ENCODE measurements around the gene IGF2BP3. TPM values are rescaled to one million over a fixed set of nuclear protein-coding genes. Genes with fewer than 3 reads are reported as not detected.
A peak's percentile ranks its signal among the peaks of the same experiment; 100 is the strongest.

IGF2BP3 gene
- total RNA-seq, 1 donor from 2014 or later, result 2.0 TPM

DNA sequence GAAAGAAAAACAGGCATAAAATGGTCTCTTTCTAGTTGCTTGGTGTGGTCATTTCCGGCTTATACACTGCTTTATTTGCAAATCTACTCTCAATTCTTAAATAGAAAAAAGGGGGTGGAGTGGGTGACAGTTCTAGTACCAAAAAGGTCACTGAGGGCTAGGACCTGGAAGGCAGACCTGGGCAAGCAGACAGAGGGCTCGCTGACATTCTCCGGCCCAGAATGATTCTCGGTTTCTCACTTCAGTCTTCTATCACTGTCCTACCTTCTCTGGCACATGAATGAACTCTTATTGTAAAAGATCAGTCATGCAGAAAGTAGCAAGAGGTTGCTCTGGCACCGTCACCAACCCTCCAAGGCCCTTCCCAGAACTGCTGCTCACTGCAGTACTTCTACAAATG is 117.1 kb downstream of the IGF2BP3 start:
- H3K9me3 ChIP-seq, result no peaks in the 10 kb centered on the region
- H3K27ac ChIP-seq, result no peak overlapping the region
- H3K4me1 ChIP-seq, result peaks cover 6% of the 10 kb centered on the region
- no peaks in the 10 kb centered on the region for H3K36me3 ChIP-seq
- TF ChIP-seq, protein P1, sequence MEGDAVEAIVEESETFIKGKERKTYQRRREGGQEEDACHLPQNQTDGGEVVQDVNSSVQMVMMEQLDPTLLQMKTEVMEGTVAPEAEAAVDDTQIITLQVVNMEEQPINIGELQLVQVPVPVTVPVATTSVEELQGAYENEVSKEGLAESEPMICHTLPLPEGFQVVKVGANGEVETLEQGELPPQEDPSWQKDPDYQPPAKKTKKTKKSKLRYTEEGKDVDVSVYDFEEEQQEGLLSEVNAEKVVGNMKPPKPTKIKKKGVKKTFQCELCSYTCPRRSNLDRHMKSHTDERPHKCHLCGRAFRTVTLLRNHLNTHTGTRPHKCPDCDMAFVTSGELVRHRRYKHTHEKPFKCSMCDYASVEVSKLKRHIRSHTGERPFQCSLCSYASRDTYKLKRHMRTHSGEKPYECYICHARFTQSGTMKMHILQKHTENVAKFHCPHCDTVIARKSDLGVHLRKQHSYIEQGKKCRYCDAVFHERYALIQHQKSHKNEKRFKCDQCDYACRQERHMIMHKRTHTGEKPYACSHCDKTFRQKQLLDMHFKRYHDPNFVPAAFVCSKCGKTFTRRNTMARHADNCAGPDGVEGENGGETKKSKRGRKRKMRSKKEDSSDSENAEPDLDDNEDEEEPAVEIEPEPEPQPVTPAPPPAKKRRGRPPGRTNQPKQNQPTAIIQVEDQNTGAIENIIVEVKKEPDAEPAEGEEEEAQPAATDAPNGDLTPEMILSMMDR (IDR thresholded peaks at IDR 0.05), result no peak
- H3K27me3 ChIP-seq (ENCODE audit: low read depth), result no peaks in the 10 kb centered on the region
- ATAC-seq, result no peak
- intact Hi-C loops (cut with DNase I), result no loop called here
- no peak overlapping the region for H3K4me3 ChIP-seq
- no peak for DNase-seq

DNA sequence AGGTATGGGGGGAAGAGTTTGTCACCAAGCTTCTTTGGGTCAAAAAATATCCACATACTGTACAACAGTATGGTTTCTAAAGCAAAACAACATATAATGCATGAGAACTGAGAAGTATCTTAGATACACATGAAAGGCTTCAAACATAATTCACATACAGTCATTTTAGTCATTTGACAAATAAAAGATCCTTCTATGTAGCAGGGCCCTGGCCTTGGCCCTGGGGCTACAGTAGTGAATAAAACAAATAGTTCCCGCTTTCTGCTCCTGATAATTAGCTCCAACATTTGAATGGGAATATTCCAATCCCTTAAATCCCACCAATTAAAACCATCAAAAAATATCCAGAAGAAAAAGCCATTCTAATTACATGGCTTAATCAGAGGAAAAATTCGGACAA is 119.8 kb downstream of the IGF2BP3 start:
- Histone ChIP-seq H3K36me3 (no peaks in the 10 kb centered on the region), H3K27ac (no peak overlapping the region), H3K9me3 (no peaks in the 10 kb centered on the region), H3K4me3 (no peak overlapping the region), H3K4me1 (peaks cover 9% of the 10 kb centered on the region), H3K27me3 (ENCODE audit: low read depth) (no peaks in the 10 kb centered on the region)
- TF ChIP-seq, protein P1 (IDR thresholded peaks at IDR 0.05), result no peak
- ATAC-seq (no peak), DNase-seq (no peak)
- intact Hi-C loops (cut with DNase I), result no loop called here

DNA sequence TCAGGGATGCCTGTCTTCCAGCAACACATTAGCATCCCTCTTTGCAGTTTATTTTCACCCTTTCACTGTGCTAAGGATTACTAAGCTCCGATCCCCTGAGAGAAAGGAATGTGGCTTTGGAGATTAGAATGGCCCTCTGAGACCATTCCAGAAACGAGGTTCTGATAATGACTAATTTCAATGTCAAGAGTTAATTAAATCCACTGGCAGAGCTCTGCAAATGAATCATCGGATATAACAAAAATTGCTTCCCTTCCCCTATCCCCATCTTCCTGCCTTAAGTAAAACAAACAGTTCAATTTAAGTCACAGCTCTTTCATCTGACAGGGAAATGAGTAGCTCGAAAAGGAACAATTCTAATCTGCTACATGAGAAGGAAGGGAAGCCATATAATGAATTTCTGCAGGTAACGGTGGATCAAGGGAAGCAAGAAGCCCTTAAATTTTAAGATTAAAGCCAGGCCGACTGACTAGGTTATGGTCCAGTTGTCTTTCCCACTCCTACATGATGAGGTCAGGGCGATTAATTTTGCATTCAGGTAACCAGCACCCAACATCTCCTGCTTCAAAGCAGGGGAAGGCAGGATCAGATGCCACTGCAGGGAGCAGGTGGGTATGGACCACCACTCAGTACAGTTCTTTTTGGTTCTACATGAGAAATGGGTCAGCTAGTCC is 120.7 kb downstream of the IGF2BP3 start:
- H3K4me3 ChIP-seq, result no peak overlapping the region
- H3K27ac ChIP-seq, result no peak overlapping the region
- no peaks in the 10 kb centered on the region for H3K9me3 ChIP-seq
- H3K27me3 ChIP-seq (ENCODE audit: low read depth), result no peaks in the 10 kb centered on the region
- intact Hi-C loops (cut with DNase I), result no loop called here
- DNase-seq (no peak), ATAC-seq (no peak)
- H3K4me1 ChIP-seq, result peaks cover 9% of the 10 kb centered on the region
- no peaks in the 10 kb centered on the region for H3K36me3 ChIP-seq
- TF ChIP-seq, protein P1 (IDR thresholded peaks at IDR 0.05), result no peak

DNA sequence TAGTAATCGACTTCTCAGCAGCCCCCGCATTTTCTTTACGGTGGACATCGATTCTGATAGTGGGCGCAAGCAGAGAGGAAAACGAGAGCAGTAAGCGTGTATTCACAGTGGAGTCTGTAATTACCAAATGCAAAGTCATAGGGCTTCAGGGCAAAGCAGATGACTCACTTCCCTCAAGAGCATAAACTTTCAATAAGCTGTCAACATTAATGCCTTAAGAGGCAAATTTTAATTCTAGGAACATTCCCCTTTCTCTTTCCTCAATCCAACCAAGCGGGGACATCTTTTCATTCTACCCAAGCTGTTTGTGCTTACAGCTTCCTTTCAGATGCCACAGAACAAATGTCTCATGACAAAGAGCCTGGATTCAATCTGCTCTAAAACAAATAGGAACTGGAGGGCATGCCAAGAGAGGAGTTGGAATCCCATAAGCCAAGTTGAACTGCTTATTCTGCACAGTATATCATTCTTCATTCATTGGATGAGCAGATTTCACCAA is 122.6 kb downstream of the IGF2BP3 start:
- Histone ChIP-seq H3K27me3 (ENCODE audit: low read depth) (no peaks in the 10 kb centered on the region), H3K9me3 (no peaks in the 10 kb centered on the region), H3K4me1 (peaks cover 9% of the 10 kb centered on the region), H3K27ac (no peak overlapping the region), H3K4me3 (no peak overlapping the region), H3K36me3 (no peaks in the 10 kb centered on the region)
- DNase-seq (no peak), ATAC-seq (no peak)
- TF ChIP-seq, protein P1 (IDR thresholded peaks at IDR 0.05), result no peak
- intact Hi-C loops (cut with DNase I), result no loop called here

DNA sequence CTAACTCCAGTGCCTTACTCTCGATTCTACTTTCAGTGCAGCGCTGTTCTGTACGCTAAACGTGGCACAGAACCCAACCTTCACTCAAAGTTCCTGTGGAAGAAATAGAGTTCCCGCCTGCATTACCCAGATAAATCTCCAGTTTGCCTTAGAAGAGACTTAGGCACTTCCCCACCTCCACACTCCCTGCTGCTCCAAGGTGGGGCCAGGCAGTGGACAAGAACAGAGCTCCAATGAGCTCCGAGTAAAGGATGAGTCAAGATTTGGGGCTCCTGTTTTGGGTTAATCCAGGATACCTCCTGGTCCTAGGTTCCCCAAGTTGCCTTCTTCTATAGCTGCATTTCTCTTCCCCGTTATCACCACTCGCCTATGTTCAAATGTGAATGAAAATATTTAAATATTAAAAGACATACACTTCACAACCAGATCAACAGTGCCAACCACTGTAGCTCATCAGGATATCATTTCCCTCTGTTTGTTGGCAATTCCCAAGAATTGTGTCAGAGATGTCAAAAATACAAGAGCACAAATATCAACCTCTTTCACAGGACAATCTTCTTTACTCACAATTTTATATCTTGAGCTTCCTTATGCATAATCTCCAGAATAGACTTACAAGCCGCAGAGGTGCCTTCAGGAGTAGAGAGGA is 123.1 kb downstream of the IGF2BP3 start:
- H3K4me1 ChIP-seq, result peaks cover 9% of the 10 kb centered on the region

More for the DNA sequence above, 123.1 kb downstream of the IGF2BP3 start:
- Histone ChIP-seq H3K9me3 (no peaks in the 10 kb centered on the region), H3K27ac (no peak overlapping the region), H3K36me3 (no peaks in the 10 kb centered on the region), H3K4me3 (peak overlapping the region; percentile 41), H3K27me3 (ENCODE audit: low read depth) (no peaks in the 10 kb centered on the region)
- TF ChIP-seq, protein P1 (IDR thresholded peaks at IDR 0.05), result no peak
- peak in 1 of 2 donors; percentile 12 for ATAC-seq
- no peak for DNase-seq
- intact Hi-C loops (cut with DNase I), result no loop called here

All from lower lobe of right lung (tissue), 2 donors.